NCI-H2171 (cell line): ENCODE data around the gene BAX.

Source experiments
- DNase-seq: peaks from one replicate; lab custom pipeline; 2025; lab: John Stamatoyannopoulos, UW

The BAX gene

GRCh38 chr19:48928164-48929025 is 26.3 kb upstream of the BAX start:
- DNase-seq, result no peak

- DNase-seq, result peak; percentile 90
Observed at GRCh38 chr19:48933382-48933932, 21.2 kb upstream of the BAX start, which contains the start of gene DHDH. Gene DHDH (plus strand): TSS chr19:48933699. CDS start chr19:48933722, 23 bp downstream.

GRCh38 chr19:48934837-48935236 is 19.8 kb upstream of the BAX start:
- DNase-seq, result no peak

GRCh38 chr19:48935864-48936263 is 18.8 kb upstream of the BAX start:
- no peak for DNase-seq

GRCh38 chr19:48938256-48938655 is 16.4 kb upstream of the BAX start:
- no peak for DNase-seq

- no peak for DNase-seq
Observed at GRCh38 chr19:48940902-48941301, 13.8 kb upstream of the BAX start.

- no peak for DNase-seq
Observed at GRCh38 chr19:48943081-48943480, 11.6 kb upstream of the BAX start.

- no peak for DNase-seq
Observed at GRCh38 chr19:48945415-48945814, 9.3 kb upstream of the BAX start.

GRCh38 chr19:48945817-48946216 is 8.9 kb upstream of the BAX start:
- DNase-seq, result no peak

- no peak for DNase-seq
Observed at GRCh38 chr19:48946463-48947257, 8.0 kb upstream of the BAX start.

- DNase-seq, result no peak
Observed at GRCh38 chr19:48947258-48947542, 7.5 kb upstream of the BAX start.

- no peak for DNase-seq
Observed at GRCh38 chr19:48950159-48950558, 4.5 kb upstream of the BAX start.

- DNase-seq, result no peak
Observed at GRCh38 chr19:48950830-48951519, 3.7 kb upstream of the BAX start.

- no peak for DNase-seq
Observed at GRCh38 chr19:48953141-48953540, 1.5 kb upstream of the BAX start.

GRCh38 chr19:48953990-48954594 is 583 bp upstream of the BAX start:
- no peak for DNase-seq

- no peak for DNase-seq
Observed at GRCh38 chr19:48955308-48955958, 758 bp downstream of the BAX start.

GRCh38 chr19:48958006-48958405 is 3.3 kb downstream of the BAX start:
- no peak for DNase-seq

- DNase-seq, result no peak
Observed at GRCh38 chr19:48959341-48960239, 4.9 kb downstream of the BAX start.

GRCh38 chr19:48961051-48961649 is 6.5 kb downstream of the BAX start:
- no peak for DNase-seq

GRCh38 chr19:48961673-48962028 is 7.0 kb downstream of the BAX start:
- no peak for DNase-seq
